Nephron (organoid): ENCODE results near the gene NAGK.

Experiments used
- H3K27ac Mint-ChIP-seq, 3 experiments: 2 replicates each; pipeline ENCODE4 v1.8.0; 2020; ENCODE audit warnings: mixed read lengths in 3 of 3, mild to moderate bottlenecking in 2 of 3, moderate library complexity in 1 of 3
- H3K27me3 Mint-ChIP-seq: 2 replicates; pipeline ENCODE4 v1.8.0; 2021; ENCODE audit warnings: low read depth, mild to moderate bottlenecking, moderate library complexity, mixed read lengths
- H3K36me3 Mint-ChIP-seq: 2 replicates; pipeline ENCODE4 v1.8.0; 2020; ENCODE audit warnings: low read depth, mixed read lengths
- H3K4me1 Mint-ChIP-seq: 2 replicates; pipeline ENCODE4 v1.8.0; 2020; ENCODE audit warnings: mixed read lengths
- H3K4me3 Mint-ChIP-seq, 3 experiments: 2 replicates each; pipeline ENCODE4 v1.8.0; 2020; ENCODE audit warnings: mild to moderate bottlenecking in 3 of 3, mixed read lengths in 3 of 3, moderate library complexity in 2 of 3
- H3K9me3 Mint-ChIP-seq: 2 replicates; pipeline ENCODE4 v1.8.0; 2020; ENCODE audit warnings: mixed read lengths
- TF ChIP-seq, protein P1 (sequence below), 3 experiments: fragments of 200-600 bp; sonication (generic); IDR thresholded peaks; one replicate each; pipeline ENCODE4 v1.5.0; 2021; ENCODE audit warnings: antibody characterized with exemption in 3 of 3; ENCODE audit not compliant: unreplicated experiment in 3 of 3

Gene NAGK

DNA sequence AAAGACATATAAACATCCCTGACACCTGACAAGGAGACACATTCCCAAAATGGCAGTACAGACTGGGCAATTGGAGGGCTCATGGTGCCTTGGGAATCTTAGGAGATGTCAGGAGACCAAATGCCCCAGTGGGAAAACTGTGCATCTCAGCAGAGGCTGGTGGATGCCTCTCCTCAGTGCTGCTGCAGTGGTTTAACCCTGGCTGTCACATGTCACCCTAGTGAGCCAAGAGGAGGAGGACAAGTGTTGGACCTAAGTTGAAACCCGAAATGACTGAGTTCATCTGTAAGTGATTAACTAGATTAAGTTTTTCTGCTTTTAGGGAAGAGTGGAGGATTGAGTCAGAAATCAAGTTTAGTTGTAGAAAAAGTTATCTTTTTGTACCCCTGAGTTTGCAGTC, 5.2 kb upstream of the NAGK start:
- H3K27ac Mint-ChIP-seq, result no peak overlapping the region
- no peaks in the 10 kb centered on the region for H3K9me3 Mint-ChIP-seq
- H3K27me3 Mint-ChIP-seq, result peaks cover 12% of the 10 kb centered on the region
- TF ChIP-seq, protein P1, sequence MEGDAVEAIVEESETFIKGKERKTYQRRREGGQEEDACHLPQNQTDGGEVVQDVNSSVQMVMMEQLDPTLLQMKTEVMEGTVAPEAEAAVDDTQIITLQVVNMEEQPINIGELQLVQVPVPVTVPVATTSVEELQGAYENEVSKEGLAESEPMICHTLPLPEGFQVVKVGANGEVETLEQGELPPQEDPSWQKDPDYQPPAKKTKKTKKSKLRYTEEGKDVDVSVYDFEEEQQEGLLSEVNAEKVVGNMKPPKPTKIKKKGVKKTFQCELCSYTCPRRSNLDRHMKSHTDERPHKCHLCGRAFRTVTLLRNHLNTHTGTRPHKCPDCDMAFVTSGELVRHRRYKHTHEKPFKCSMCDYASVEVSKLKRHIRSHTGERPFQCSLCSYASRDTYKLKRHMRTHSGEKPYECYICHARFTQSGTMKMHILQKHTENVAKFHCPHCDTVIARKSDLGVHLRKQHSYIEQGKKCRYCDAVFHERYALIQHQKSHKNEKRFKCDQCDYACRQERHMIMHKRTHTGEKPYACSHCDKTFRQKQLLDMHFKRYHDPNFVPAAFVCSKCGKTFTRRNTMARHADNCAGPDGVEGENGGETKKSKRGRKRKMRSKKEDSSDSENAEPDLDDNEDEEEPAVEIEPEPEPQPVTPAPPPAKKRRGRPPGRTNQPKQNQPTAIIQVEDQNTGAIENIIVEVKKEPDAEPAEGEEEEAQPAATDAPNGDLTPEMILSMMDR (IDR thresholded peaks at IDR 0.05; ENCODE audit: unreplicated experiment in 3 of 3), result no peak
- no peaks in the 10 kb centered on the region for H3K4me1 Mint-ChIP-seq
- H3K36me3 Mint-ChIP-seq, result no peaks in the 10 kb centered on the region
- no peak overlapping the region for H3K4me3 Mint-ChIP-seq

DNA sequence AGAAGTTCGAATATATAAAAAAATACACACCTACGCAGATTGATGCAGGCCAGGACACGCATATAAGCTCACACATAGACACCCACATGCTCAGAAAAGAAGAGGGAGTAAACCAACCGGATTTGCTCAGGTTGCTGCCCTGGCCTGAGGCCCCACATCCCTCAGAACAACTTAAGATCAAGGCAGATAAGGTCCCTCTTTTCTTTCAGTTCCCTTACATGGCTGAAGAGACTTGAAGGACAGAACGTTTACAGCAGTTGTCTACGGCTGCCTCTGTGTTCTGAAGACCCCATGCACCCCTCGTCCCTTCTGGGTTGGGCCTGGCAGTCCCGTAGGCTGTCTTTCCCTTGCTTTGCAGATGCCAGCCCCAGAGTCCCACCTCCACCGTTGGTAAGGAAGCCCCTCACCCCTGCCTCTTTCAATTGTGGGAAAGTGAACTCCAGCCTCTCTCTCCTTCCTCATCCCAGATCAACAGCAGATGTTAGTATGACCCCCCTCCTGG, 4.3 kb upstream of the NAGK start:
- Mint-ChIP-seq H3K4me3 (peak overlapping the region in 1 of 3 experiments; percentile 48), H3K4me1 (peaks cover 2% of the 10 kb centered on the region), H3K9me3 (no peaks in the 10 kb centered on the region), H3K36me3 (no peaks in the 10 kb centered on the region), H3K27ac (peak overlapping the region in 2 of 3 experiments; percentile 11 to 37), H3K27me3 (peaks cover 4% of the 10 kb centered on the region)
- TF ChIP-seq, protein P1 (IDR thresholded peaks at IDR 0.05; ENCODE audit: unreplicated experiment in 3 of 3), result no peak

DNA sequence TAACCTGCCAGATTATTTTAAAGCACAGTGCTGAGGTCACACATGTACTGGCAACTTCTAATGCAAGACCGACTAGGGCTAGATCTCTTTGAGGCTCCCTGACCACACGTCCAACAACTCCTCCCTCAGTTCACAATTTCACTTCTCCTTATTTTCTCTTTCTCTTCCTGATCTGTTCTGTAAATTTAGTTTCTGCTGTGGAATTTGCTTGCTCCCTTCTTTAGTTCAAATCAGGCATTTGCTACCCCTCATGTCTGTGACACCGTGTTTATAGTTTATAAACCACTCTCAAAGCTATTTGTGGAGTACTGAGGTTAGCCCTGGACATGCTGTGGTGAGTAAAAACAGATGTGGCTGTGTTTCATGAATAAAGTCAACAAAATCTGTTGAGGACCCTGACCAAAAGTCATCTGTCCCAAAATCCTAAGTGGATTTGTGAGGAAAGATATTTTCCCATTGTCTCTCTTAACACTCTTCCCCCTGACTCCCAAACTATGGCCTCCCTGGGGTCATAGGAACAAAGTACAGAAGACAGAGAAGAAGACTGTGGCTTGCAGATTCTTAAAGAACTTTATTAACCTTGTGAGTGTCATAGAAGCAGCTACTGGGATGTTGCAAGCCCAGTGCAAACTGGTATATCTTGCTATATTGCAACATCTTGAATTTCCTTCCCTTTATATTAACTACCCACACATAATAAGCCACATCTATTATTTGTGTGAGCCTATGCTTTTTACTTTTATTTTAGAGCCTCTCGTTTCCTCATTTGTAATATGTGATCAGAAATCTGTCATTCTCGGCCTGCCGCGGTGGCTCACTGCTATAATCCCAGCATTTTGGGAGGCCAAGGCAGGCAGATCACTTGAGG, 3.5 kb upstream of the NAGK start:
- TF ChIP-seq, protein P1 (IDR thresholded peaks at IDR 0.05; ENCODE audit: unreplicated experiment in 3 of 3), result no peak
- H3K36me3 Mint-ChIP-seq, result peaks cover 3% of the 10 kb centered on the region
- H3K27ac Mint-ChIP-seq, result peak overlapping the region in 2 of 3 experiments; percentile 11 to 37
- peaks cover 11% of the 10 kb centered on the region for H3K4me1 Mint-ChIP-seq
- no peaks in the 10 kb centered on the region for H3K9me3 Mint-ChIP-seq
- H3K27me3 Mint-ChIP-seq, result peaks cover 4% of the 10 kb centered on the region
- peak overlapping the region in 1 of 3 experiments; percentile 27 for H3K4me3 Mint-ChIP-seq

- H3K27ac Mint-ChIP-seq, result peak overlapping the region in 2 of 3 experiments; percentile 43 to 98
- H3K4me3 Mint-ChIP-seq, result peak overlapping the region; percentile 65 to 82 (median 66)
- no peaks in the 10 kb centered on the region for H3K9me3 Mint-ChIP-seq
- TF ChIP-seq, protein P1 (IDR thresholded peaks at IDR 0.05; ENCODE audit: unreplicated experiment in 3 of 3), result no peak
- H3K4me1 Mint-ChIP-seq, result peaks cover 25% of the 10 kb centered on the region
- H3K36me3 Mint-ChIP-seq, result peaks cover 11% of the 10 kb centered on the region
- peaks cover 4% of the 10 kb centered on the region for H3K27me3 Mint-ChIP-seq
These were observed 1.6 kb upstream of the NAGK start for GRCh38 chr2:71066856-71067255.

DNA sequence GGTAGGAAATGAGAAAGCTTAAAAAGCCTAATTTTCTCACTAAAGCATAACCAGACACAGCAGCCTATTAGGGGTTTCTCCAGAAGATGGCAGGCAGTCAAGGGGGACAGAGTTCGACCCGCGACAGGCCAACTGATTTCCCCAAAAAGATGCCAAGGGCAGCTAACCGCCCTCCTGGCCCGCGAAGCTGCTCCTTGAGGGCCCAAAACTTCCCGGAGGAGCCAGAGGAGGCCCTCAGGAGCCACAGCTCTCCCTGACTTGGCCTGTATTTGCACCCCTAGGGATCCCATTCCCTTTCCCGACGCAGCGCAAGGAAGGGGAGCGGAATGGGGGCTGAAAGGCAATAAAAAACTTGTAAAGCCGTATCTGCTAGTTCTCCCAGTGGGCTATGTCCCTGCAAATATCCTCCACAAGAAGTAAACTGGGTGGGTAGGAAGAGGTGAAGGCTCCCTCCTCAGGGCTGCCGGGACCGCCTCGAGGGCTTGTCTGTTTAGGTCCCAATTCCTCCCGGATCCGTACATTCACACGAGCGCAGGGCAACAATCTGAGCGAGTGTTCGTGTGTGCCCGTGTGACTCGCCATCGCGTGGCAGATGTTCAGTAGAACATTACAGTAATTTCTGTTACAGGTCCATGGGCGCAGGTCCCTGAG, 756 bp upstream of the NAGK start:
- peak overlapping the region; percentile 88 to 98 (median 98) for H3K27ac Mint-ChIP-seq
- peaks cover 4% of the 10 kb centered on the region for H3K27me3 Mint-ChIP-seq
- peak overlapping the region; percentile 90 to 94 (median 93) for H3K4me3 Mint-ChIP-seq
- TF ChIP-seq, protein P1 (IDR thresholded peaks at IDR 0.05; ENCODE audit: unreplicated experiment in 3 of 3), result peak in 1 of 3 experiments; percentile 17
- H3K4me1 Mint-ChIP-seq, result peaks cover 25% of the 10 kb centered on the region
- H3K36me3 Mint-ChIP-seq, result peaks cover 16% of the 10 kb centered on the region
- H3K9me3 Mint-ChIP-seq, result no peaks in the 10 kb centered on the region
